ENCODE measurements around the gene PLEKHG4B. TPM values are rescaled to one million over a fixed set of nuclear protein-coding genes. Genes with fewer than 3 reads are reported as not detected.

PLEKHG4B gene
- total RNA-seq, 2 donors from 2014 or later: under 0.01 to 0.28 TPM

GRCh38 chr5:110270-110888, 18.4 kb downstream of the PLEKHG4B start:
- H3K4me3 ChIP-seq: no peak overlapping the region
- no peaks in the 10 kb centered on the region for H3K36me3 ChIP-seq
- no peaks in the 10 kb centered on the region for H3K27me3 ChIP-seq (replicated peaks; ENCODE audit: insufficient read depth)
- no peak for TF ChIP-seq CTCF (IDR thresholded peaks at IDR 0.05)
- H3K4me1 ChIP-seq (ENCODE audit: control insufficient read depth in 1 of 2, low read depth in 2 of 2): no peaks in the 10 kb centered on the region
- H3K27ac ChIP-seq: no peak overlapping the region
- DNase-seq (ENCODE audit: low spot score) (no peak), ATAC-seq (ENCODE audit: insufficient number of reproducible peaks, low FRiP score, low read depth) (no peak)
- no peaks in the 10 kb centered on the region for H3K9me3 ChIP-seq

- H3K27ac ChIP-seq: no peak overlapping the region
- no peak for ATAC-seq (ENCODE audit: insufficient number of reproducible peaks, low FRiP score, low read depth)
- H3K36me3 ChIP-seq: no peaks in the 10 kb centered on the region
- DNase-seq (ENCODE audit: low spot score): no peak
- H3K9me3 ChIP-seq: no peaks in the 10 kb centered on the region
- H3K27me3 ChIP-seq (replicated peaks; ENCODE audit: insufficient read depth): no peaks in the 10 kb centered on the region
- no peaks in the 10 kb centered on the region for H3K4me1 ChIP-seq (ENCODE audit: control insufficient read depth in 1 of 2, low read depth in 2 of 2)
- no peak for TF ChIP-seq CTCF (IDR thresholded peaks at IDR 0.05)
- H3K4me3 ChIP-seq: no peak overlapping the region
Measured at GRCh38 chr5:111171-111570, 19.2 kb downstream of the PLEKHG4B start.

- ATAC-seq (ENCODE audit: insufficient number of reproducible peaks, low FRiP score, low read depth) (no peak), DNase-seq (ENCODE audit: low spot score) (no peak)
- no peaks in the 10 kb centered on the region for H3K4me1 ChIP-seq (ENCODE audit: control insufficient read depth in 1 of 2, low read depth in 2 of 2)
- peaks cover 6% of the 10 kb centered on the region for H3K9me3 ChIP-seq
- H3K27me3 ChIP-seq (replicated peaks; ENCODE audit: insufficient read depth): no peaks in the 10 kb centered on the region
- no peak for TF ChIP-seq CTCF (IDR thresholded peaks at IDR 0.05)
- no peak overlapping the region for H3K4me3 ChIP-seq
- no peaks in the 10 kb centered on the region for H3K36me3 ChIP-seq
- H3K27ac ChIP-seq: no peak overlapping the region
Measured at GRCh38 chr5:119486-120097, 27.6 kb downstream of the PLEKHG4B start.

- Histone ChIP-seq H3K4me1 (ENCODE audit: control insufficient read depth in 1 of 2, low read depth in 2 of 2) (no peaks in the 10 kb centered on the region), H3K9me3 (peaks cover 10% of the 10 kb centered on the region), H3K27ac (no peak overlapping the region), H3K4me3 (no peak overlapping the region), H3K27me3 (replicated peaks; ENCODE audit: insufficient read depth) (no peaks in the 10 kb centered on the region), H3K36me3 (no peaks in the 10 kb centered on the region)
- no peak for TF ChIP-seq CTCF (IDR thresholded peaks at IDR 0.05)
- DNase-seq (ENCODE audit: low spot score): no peak
- ATAC-seq (ENCODE audit: insufficient number of reproducible peaks, low FRiP score, low read depth): no peak
Measured at GRCh38 chr5:121432-121831, 29.5 kb downstream of the PLEKHG4B start.

GRCh38 chr5:125815-126214, 33.8 kb downstream of the PLEKHG4B start:
- H3K4me3 ChIP-seq: no peak overlapping the region

More at GRCh38 chr5:125815-126214, 33.8 kb downstream of the PLEKHG4B start:
- no peak for TF ChIP-seq CTCF (IDR thresholded peaks at IDR 0.05)
- no peak for DNase-seq (ENCODE audit: low spot score)
- H3K4me1 ChIP-seq (ENCODE audit: control insufficient read depth in 1 of 2, low read depth in 2 of 2): no peaks in the 10 kb centered on the region
- no peak overlapping the region for H3K27ac ChIP-seq
- H3K9me3 ChIP-seq: peaks cover 11% of the 10 kb centered on the region
- no peaks in the 10 kb centered on the region for H3K36me3 ChIP-seq
- H3K27me3 ChIP-seq (replicated peaks; ENCODE audit: insufficient read depth): no peaks in the 10 kb centered on the region
- ATAC-seq (ENCODE audit: insufficient number of reproducible peaks, low FRiP score, low read depth): no peak

All from thoracic aorta (tissue), 2 donors.